NCI-H1105 treated with DMSO at 0.1 percent for 48 hours (cell line): ENCODE measurements around the gene S100P.

Experiments used
- DNase-seq: peaks from one replicate; lab custom pipeline; 2025; lab: John Stamatoyannopoulos, UW

The S100P gene

DNA sequence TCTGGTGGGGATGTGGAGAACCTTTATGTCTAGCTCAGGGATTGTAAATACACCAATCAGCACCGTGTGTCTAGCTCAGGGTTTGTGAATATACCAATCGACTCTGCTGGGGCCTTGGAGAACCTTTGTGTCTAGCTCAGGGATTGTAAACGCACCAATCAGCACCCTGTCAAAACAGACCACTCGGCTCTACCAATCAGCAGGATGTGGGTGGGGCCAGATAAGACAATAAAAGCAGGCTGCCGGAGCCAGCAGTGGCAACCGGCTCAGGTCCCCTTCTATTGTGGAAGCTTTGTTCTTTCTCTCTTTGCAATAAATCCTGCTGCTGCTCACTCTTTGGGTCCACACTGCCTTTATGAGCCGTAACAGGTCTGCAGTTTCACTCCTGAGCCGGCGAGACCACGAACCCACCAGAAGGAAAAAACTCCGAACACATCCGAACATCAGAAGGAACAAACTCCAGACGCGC lies 20.5 kb upstream of the S100P start:
- DNase-seq = peak; percentile 21

DNA sequence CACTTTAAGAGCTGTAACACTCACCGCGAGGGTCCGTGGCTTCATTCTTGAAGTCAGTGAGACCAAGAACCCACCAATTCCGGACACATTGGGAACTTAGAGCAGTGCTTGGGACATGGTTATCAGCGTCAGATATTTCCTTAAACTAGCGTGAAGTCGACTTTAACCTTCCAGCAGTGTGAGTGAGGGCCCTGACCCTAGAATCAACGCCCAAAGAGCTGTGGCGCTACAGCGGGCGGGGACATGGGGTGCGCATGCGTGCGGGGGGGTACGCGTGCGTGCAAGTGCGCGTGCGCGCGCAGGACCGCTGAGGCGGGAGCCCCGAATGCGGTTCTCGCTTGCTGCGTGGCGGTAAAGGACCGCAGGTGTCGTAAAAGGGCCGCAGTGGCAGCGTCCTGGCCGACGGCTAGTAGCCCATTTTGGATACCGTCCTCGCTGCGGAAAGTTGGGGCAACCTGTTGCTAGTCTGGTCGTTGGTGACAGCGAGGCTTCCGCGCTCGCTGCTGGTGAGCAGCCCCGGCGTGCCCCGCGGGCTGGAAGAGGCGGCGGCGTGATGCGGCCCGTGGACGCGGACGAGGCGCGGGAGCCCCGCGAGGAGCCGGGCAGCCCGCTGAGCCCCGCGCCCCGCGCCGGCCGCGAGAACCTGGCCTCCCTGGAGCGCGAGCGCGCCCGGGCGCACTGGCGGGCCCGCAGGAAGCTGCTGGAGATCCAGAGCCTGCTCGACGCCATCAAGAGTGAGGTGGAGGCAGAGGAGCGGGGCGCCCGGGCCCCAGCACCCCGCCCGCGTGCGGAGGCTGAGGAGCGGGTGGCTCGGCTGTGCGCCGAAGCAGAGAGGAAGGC lies 19.8 kb upstream of the S100P start:
- DNase-seq = peak; percentile 81

DNA sequence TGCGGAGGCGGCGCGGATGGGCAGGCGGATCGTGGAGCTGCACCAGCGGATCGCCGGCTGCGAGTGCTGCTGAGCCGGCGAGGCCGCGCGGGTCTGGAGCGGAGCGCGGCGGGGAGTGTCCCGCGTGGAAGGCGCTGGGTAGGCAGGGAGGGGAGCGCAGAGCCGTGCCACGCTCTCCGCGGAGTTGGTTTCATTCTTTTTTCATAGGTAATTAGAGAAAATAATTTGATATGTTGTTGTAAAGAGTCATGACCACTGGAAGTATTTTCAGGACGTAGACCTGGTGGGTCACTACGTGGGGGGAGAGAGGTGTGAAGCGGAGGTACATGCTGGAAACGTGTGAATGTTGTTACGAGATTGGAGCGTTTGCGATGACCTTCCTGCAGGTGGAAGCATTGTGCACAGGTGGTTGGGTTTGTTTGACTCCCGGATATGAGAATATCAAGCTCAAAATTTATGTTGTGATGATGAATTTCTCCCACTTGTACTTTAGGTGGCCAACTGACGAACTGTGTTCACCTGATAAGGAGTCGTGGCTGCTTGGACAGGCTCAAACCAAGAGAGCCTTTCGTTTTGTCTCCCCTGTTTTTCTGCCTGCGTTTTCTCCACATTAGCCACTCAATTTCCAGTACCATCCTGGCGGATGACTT lies 19.1 kb upstream of the S100P start:
- peak; percentile 48 for DNase-seq

DNA sequence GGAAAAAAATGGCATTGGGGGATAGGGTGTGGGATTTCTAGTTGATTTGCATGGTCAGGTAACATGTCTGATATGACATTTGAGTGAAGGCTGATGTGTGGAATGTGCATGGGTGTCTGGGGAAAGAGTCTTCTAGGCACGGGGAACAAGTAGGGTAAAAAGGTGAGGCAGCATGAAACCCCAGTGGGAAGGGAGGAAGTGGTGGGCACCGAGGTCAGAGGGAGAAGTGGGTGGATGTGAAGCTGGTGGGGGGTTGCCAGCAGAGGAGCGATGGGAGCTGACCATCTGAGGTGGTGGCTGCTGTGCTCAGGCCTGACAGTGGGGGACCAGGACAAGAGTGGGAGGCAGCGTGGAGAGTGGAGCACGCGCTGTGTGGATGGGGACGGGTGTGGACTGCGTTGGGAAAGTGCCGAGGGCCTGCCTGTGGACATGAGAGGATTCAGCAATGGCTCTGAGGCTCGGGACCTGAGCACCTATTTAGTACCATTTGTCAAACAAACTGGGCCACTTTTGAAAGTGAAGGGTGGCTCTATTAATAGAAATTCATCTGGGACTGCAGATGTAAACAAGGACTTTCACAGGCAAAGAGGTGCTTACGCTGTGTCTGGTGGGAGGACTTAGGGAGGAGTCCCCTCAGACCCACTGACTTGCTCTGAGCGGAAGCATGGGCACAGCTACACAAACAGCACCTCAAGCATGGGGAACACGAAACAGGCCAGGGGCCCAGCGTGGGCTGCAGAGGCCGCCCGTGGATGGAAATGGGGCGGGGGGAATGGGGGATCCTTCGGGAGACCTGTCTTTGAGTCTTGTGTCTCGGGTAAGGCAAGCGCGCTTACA lies 16.7 kb upstream of the S100P start:
- DNase-seq = no peak

DNA sequence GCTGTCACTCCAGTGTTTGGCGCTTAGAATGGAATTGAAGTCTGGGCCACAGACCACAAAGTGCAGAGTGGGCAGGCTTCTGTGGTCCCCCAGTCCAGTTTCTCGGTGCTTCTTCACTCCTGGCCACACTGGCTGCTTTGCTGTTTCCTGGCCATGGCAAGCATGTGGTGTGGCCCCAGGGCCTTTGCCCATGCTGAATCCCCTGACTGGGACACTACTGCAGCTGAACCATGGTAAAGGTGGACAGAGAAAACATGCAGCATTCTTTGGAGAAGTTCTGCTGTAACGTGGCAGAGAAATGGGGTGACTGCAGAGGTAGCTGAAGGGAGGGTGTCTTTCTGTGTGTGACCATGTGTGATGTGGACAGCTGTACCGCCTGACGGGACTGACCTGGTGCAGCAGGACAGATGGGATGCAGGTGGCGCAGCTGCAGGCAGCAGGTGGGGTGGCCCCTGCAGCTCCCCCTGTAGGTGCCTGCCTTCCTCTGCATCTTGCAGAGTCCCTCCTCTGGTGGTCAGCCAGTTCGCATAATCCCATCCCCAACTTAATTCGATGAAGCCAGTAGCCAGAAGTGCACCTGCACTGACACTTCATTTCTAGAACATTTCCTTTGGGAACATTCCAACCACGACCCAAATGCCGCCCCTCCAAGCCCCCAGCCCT lies 13.2 kb upstream of the S100P start:
- DNase-seq = no peak

DNA sequence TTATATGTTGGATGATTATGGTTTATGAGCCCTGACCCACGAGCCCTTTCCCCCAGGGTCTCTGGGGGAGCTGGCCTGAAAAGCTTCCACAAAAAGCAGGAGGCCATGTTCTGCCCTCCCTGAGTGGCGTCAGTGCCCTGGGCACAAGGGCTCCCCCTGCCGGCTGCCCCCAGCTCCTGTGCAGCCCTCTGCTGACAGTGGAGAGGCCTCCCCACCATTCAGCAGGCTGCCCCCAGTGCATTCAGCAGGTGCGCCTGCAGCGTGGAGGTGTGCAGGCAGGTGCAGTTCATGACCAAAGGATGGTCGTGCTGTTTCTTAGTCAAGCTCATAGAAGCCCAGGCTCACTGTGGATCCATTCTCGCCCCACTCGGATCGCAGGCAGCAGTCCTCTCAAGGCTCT lies 12.5 kb upstream of the S100P start:
- DNase-seq = no peak

DNA sequence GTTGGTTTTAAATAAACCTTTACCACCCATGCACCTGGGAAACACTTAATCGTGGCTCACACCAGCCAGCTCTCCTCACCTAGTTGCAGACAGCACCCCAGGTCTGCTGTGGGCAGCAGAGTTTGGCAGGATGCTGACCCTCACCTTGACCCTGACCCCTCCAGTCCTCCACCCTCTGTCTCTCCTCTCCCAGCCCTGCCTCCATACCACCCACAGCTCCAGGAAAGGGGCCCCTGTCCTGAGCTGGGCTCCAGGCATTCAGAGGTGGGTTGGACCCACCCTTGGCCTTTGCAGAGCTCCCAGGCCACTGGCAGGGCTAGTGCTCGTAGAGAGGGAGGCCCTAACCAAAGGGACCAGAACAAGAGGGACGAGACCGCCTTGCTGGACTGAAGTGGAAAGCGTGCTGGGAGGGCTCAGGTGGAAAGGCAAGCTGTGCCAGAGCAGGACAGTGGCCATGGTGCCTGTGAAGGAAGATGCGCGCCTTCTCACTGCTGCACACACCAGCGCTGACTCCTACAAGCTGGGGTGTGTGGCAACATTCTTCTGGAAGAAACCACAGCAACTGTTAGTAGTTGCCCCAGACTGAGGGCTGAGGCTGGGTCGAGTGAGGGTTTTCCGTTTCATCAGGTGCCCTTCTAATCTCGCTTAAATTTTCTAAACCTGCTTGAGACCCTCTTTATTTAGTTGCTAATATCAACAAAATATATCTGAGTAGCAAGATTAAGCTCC lies 10.7 kb upstream of the S100P start:
- no peak for DNase-seq

DNA sequence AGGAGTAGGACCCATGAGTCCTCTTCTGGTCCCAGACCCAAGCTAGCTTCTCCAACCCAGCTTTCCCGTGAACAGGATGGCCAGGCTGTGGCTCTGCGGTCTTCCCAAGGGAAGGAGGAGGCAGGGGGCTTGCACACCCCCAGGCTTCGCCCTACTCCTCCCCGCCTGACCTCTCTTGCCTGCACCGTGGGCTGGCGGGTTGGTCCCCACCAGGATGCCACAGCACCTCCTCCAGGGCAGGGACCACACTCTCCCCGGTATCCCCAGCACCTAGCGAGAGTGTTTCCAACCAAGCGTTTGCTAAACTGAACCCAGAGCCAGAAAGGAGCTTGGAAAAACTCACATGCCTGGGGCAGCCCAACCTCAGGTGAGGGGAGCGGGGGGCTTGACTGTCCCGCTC lies 9.0 kb upstream of the S100P start:
- no peak for DNase-seq

DNA sequence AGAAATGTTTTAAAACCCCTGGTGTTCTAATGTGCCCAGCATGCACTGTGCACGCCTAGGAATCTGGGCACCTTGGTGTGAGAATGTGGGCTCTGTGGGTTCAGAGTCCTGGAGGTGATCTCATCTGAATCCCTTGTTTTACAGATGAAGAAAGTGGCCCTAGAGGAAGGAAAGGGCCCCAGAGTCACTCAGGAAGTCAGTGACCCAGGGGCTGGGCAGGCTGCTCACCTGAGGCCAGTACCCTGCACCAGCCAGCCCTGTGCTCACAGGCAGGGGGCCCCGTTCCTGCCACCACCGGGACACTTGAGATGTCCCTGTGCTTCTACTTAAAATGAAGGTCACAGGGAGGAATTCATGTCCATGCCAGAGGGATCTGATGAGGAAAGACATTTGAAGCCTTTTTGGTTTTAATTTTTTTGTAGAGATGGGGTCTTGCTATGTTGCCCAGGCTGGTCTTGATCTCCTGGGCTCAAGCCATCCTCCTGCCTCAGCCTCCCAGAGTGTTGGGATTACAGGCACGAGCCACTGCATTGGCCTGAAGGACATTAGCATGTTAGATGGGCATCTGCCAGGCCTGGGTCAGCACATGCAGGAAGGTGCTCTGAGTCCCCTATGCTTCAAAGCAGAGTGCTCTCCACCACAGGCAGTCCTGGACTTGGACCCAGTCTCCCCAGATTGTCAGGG lies 7.4 kb upstream of the S100P start:
- no peak for DNase-seq

DNA sequence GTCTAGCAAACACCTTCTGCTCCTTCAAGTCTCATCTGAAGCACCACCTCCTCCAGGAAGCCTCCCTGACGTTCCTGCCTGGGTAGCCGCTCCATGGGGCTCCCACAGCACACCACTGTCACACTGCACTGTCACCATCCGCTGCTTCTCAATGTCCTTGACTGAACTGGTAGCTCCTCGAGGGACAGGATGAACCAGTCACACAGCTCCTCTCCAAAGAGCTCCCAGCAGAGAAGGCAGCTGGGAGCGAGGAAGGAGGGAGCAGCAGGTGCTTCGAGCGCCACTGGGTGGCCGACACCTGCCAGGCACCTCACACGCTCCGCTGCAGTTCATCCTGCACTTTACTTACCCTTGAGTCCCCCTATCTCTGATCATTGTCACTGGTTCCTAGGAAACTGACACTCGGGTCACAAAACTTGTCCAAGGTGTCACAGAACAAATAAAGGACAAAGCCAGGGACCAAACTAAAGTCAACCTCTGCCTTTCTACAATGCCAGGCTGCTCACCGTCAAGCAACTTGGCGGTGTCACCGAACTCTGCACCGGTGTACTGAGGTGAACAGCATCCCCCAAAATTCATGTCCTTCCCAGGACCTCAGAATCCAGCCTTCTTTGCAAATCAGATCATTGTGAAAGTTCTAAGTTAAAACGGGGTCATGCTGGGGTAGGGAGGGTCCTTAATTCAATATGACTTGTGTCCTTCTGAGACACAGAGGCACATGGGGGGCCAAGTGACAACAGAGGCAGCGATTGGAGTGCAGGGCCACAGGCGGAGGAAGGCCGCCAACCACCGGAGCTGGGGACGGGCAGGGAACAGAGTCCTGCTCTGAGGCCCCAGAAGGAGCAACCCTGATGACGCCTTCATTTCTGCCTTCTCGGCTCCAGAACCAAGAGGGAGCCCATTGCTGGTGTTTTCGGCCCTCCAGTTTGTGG lies 5.5 kb upstream of the S100P start:
- no peak for DNase-seq

DNA sequence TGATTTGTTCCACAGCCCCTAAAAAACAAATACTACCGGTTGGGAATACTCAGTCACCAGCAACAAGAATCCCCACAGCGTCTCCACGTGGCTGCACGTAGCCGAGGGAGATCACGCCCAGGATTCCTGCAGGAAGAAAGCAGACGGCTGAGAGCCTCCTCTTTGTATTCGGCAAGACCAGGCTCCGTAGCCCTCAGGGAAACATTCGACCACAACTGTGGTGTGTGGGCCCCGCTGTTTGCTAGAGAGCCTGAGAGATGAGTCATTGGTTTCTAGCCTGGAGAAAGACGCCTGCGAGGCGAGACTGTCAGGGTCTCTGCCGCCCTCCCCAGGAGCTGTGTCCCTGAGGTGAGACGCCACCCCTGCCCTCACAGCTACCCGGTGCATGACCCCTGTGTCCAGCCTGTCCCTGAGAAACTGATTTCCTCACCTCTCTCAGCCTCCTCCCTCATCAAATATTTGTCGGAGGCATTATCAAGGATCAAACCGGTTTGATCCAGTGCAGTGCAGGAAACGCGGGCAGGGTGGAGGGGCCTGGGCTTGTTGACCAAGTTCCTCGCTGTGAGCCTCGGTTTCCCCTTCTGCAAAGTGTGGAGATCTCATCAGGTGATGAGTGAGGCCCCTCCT lies 4.7 kb upstream of the S100P start:
- DNase-seq = no peak

DNA sequence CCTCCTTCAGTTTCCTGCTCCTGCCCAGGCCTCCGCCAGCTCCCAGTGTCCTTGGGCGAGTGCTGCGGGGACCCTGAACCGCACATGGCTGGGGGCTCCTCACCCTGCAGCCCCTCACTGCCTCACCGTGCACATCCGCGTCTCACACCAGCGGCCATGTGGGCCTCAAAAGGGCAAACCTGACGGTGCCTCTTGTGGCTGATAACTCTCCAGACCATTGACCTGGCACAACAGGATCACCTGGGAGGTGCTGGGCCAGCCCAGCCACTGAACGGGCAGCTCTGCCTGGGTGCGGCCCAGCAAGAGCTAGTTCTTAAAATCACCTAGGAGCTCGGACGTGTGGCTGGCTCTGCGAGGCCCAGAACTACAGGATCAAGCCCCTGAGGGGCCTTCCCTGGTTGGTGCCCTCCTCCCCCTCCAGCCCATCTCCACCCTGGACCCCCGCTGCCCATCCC lies 4.1 kb upstream of the S100P start:
- DNase-seq = no peak

DNA sequence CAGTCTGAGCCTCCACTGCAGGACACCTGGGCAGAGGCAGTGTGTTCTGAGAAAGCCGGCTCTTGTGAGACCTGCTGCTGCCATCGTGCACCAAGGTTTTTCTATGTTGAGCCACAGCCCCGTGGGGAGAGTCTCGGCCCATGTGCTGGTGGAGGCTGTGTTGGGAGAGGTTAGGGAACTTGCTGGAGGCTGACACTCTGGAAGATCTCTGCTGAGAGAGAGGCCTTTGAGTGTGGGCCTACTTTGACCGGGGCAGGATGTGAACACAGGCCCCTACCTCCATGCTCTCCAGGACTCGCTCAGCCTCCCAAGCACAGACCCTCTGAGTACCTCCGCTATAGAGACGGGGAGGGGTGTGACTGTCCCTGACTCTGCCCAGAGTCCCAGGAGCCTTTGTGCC lies 1.3 kb upstream of the S100P start:
- DNase-seq = no peak

DNA sequence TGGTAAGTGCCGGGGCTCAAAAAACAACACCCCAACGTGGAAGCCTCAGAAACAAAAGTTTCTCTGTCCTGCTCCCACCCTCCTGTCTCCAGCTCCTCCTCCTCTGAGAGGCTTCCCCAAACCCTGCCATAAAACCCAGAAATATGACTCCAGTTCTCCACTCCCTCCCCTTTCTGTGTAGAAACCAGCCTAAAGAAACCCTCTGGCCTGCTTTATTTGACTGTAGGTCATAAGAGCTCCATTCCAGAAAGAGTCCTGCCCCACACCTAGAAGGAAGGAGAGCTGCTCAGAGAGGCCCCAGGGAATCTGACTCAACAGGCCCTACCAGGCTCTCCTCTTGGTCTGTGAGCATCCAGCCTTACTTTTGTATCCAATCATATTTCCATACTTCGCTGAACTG lies 872 bp upstream of the S100P start:
- no peak for DNase-seq

DNA sequence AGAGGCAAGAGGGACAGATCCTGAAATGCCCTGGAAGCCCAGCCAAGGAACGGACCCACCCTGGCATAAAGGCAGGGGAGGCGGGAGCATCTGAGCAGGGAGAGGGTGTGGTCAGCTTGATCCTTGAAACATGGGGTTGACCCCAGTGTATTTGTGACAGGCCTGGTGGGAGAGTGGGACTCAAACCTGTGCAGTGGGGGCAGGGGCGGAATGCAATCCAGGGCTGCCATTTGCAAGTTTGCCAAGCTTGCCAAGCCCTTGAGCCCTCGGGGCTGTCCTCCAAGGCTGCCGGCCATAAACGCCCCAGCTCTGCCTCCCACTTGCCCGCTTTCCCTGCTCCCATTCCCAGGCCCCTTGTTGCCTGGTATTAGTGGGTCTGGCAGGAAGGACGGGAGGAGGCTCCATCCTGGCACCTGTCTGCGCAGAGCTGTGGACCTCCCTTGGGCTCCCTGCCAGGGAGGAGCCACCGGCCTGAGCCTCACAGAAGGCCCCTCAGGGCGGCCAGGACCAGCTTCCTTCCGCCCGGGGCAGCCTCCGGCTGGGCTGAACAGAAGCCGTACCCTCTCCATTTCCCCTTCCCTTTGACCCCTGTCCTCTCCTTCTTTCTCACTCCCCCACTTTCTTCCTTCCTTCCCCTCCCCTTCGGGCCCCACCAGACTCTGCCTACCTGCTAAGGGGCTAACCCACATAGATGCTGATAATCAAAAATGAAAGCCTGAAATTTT lies 661 bp downstream of the S100P start:
- DNase-seq = no peak

DNA sequence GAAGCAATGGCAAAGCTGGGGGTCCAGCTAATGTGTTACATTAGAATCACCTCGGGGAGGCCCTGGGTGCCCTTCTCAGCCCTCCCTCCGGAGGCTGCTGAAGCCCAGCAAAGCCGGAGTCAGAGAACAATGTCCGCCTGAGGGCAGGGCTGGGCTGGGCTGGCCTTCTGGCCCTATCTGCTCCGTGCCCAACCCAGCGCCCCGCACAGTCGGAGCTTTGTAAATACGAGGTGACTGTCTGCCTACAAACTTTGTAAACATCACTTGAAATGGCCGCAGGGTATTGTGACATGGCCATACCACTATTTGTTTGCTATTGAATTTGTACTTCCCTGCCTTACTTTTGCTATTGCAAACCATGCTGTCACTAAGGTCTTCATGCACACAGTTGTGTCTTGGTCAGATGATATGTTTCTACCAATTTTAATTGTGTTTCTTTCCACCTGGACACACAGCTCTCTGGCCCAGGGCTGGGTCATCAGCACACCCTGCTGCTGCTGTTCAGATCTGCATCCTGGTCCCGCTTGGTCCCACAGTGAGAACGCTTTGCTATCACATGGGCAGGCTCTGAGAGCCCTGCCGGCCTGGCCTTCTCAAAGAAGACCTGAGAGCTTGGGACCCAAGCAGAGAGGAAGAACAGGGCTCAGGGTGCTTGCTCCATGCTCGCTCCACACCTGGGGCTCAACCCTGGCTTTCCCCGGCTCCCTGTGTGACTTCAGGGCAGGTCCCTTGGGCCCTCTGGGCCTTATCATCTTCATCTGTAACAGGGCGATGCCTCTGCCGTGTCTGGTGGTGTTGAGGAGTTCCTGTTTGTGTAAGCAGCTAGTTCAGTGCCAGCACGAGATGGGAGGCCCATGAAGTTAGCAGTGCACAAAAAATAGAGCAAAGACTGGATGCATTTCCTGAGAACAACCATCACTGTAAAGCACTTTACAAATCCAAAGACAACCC lies 2.3 kb downstream of the S100P start:
- DNase-seq = no peak

DNA sequence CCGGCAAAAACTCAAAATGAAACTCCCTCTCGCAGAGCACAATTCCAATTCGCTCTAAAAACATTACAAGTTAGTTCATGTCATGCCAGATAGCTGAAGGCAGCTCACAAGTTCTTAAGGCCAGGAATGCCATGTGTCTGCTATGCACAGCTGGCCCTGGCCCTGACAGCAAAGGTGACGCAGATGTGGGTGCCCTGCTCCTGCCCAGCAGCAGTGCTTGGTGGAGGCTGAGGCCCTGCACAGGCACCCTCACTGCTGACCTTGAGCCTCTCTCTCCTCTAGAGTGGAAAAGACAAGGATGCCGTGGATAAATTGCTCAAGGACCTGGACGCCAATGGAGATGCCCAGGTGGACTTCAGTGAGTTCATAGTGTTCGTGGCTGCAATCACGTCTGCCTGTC lies 2.9 kb downstream of the S100P start:
- DNase-seq = no peak
